ENCODE measurements around the gene MRPL53. TPM values are rescaled to one million over a fixed set of nuclear protein-coding genes. Genes with fewer than 3 reads are reported as not detected.

The MRPL53 gene
- total RNA-seq, 1 experiment from 2014 or later = 86.9 TPM

DNA sequence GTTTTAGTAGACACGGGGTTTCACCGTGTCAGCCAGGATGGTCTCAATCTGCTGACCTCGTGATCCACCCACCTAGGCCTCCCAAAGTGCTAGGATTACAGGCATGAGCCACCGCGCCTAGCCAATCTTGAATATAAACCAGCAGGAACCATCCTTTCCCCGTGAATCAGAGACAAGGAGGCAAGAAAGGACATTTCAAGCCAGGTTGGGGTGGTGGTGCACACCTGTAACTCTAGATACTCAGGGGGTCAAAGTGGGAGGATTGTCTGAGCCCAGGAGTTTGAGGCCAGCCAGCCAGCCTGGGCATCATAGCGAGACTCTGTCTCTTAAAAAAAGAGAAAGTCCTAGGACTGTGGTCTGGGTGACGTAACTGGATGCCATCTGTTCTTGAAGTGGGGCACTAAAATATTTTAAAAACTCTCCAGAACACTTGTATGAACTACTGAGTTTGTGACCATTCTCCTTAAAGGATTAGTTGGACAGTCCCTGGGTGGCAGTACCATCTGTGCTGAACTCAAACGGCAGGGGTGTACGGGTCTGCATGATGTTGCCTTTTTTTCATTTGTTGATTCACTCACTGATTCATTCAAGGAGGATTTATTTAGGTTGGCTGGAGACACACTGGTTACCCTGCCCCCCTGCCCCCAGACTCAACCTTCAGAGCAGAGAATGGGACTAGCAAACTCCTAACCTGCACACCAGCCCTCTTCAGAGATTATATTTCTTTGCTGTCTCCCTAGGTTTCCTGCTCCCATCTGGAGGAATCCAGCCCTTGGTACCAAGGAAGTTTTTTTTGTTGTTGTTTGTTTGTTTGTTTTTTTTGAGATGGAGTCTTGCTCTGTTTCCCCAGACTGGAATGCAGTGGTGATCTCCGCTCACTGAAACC, 38.9 kb upstream of the MRPL53 start:
- H3K36me3 ChIP-seq (ENCODE audit: low read depth, low read length) = no peaks in the 10 kb centered on the region
- no peak overlapping the region for H2AFZ ChIP-seq (ENCODE audit: low read length)
- H3K9me3 ChIP-seq (ENCODE audit: low read length) = no peaks in the 10 kb centered on the region
- intact Hi-C loops (cut with micrococcal nuclease) = no loop called here
- no peaks in the 10 kb centered on the region for H3K27me3 ChIP-seq (ENCODE audit: low read length)
- no peaks in the 10 kb centered on the region for H3K9me2 ChIP-seq (replicated peaks; ENCODE audit: low read length)
- no peak overlapping the region for H3K9ac ChIP-seq (ENCODE audit: low read length)
- H3K4me1 ChIP-seq (ENCODE audit: insufficient read depth, low read length) = peaks cover 11% of the 10 kb centered on the region; the same call in 1 of the 2 replicates
- H3F3A ChIP-seq (ENCODE audit: low read length, unreplicated experiment) = no peaks in the 10 kb centered on the region
- ChIA-PET POLR2A (ENCODE audit: unreplicated experiment) (no interaction called here), CTCF (no interaction called here)
- H3K79me2 ChIP-seq (ENCODE audit: low read length) = peaks cover 10% of the 10 kb centered on the region
- H3K27ac ChIP-seq (ENCODE audit: low read length) = no peak overlapping the region
- DNase-seq (peak; percentile 14), ATAC-seq (no peak)
- no TSS peak for BruUV-seq (replicated peaks)
- no peak for TF ChIP-seq EZH2 (IDR thresholded peaks at IDR 0.05; ENCODE audit: low read length, unreplicated experiment)
- TF ChIP-seq, protein P1, sequence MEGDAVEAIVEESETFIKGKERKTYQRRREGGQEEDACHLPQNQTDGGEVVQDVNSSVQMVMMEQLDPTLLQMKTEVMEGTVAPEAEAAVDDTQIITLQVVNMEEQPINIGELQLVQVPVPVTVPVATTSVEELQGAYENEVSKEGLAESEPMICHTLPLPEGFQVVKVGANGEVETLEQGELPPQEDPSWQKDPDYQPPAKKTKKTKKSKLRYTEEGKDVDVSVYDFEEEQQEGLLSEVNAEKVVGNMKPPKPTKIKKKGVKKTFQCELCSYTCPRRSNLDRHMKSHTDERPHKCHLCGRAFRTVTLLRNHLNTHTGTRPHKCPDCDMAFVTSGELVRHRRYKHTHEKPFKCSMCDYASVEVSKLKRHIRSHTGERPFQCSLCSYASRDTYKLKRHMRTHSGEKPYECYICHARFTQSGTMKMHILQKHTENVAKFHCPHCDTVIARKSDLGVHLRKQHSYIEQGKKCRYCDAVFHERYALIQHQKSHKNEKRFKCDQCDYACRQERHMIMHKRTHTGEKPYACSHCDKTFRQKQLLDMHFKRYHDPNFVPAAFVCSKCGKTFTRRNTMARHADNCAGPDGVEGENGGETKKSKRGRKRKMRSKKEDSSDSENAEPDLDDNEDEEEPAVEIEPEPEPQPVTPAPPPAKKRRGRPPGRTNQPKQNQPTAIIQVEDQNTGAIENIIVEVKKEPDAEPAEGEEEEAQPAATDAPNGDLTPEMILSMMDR (conservative IDR thresholded peaks at IDR 0.05; ENCODE audit: low read depth, low read length) = no peak
- TF ChIP-seq EZH2phosphoT487 (IDR thresholded peaks at IDR 0.05; ENCODE audit: borderline replicate concordance, low read length) = no peak
- H3K4me3 ChIP-seq (ENCODE audit: low read length) = no peak overlapping the region
- no peaks in the 10 kb centered on the region for H4K20me1 ChIP-seq (ENCODE audit: low read length)
- H3K4me2 ChIP-seq (ENCODE audit: low read length) = no peak overlapping the region

GRCh38 chr2:74510272-74510671, 37.8 kb upstream of the MRPL53 start:
- Histone ChIP-seq H3K4me1 (ENCODE audit: insufficient read depth, low read length) (peaks cover 20% of the 10 kb centered on the region), H3F3A (ENCODE audit: low read length, unreplicated experiment) (no peaks in the 10 kb centered on the region), H4K20me1 (ENCODE audit: low read length) (no peaks in the 10 kb centered on the region), H3K4me2 (ENCODE audit: low read length) (no peak overlapping the region), H3K79me2 (ENCODE audit: low read length) (peaks cover 20% of the 10 kb centered on the region), H2AFZ (ENCODE audit: low read length) (no peak overlapping the region), H3K9me3 (ENCODE audit: low read length) (no peaks in the 10 kb centered on the region), H3K27ac (ENCODE audit: low read length) (no peak overlapping the region), H3K9ac (ENCODE audit: low read length) (no peak overlapping the region), H3K4me3 (ENCODE audit: low read length) (no peak overlapping the region), H3K27me3 (ENCODE audit: low read length) (no peaks in the 10 kb centered on the region), H3K36me3 (ENCODE audit: low read depth, low read length) (peaks cover 2% of the 10 kb centered on the region; the same call in 1 of the 2 replicates), H3K9me2 (replicated peaks; ENCODE audit: low read length) (no peaks in the 10 kb centered on the region)
- DNase-seq = no peak
- CTCF ChIA-PET = no interaction called here
- BruUV-seq (replicated peaks) = no TSS peak
- no peak for ATAC-seq
- POLR2A ChIA-PET (ENCODE audit: unreplicated experiment) = no interaction called here
- intact Hi-C loops (cut with micrococcal nuclease) = no loop called here
- TF ChIP-seq, protein P1 (conservative IDR thresholded peaks at IDR 0.05; ENCODE audit: low read depth, low read length) = no peak
- TF ChIP-seq EZH2phosphoT487 (IDR thresholded peaks at IDR 0.05; ENCODE audit: borderline replicate concordance, low read length) = no peak
- TF ChIP-seq EZH2 (IDR thresholded peaks at IDR 0.05; ENCODE audit: low read length, unreplicated experiment) = no peak

All from PC-3 (cell line).